NCI-H748 treated with DMSO at 0.1 percent for 48 hours (cell line): ENCODE data around the gene RELN.
"Not testable (repeated sequence)": the region's sequence is repeated elsewhere in the genome, so short reads cannot be mapped to it uniquely, and the experiment has no call there.

ENCODE experiments used
- DNase-seq: peaks from one replicate; lab custom pipeline; 2025; lab: John Stamatoyannopoulos, UW

RELN gene

DNA sequence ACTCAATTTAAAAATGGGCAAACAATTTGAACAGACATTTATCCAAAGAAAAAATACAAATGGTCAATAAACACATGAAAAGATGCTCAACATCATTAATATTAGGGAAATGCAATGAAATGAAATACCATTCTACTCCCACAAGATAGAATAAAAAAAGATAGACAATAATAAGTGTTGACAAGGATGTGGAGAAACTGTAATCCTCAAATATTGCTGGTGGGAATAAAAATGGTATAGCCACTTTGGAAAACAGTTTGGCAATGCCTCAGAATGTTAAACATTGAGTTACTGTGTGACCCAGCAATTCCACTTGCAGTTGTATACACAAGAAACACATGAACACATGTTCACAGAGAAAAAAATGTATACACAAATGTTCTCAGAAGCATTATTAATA, 197.6 kb downstream of the RELN start:
- no peak for DNase-seq

DNA sequence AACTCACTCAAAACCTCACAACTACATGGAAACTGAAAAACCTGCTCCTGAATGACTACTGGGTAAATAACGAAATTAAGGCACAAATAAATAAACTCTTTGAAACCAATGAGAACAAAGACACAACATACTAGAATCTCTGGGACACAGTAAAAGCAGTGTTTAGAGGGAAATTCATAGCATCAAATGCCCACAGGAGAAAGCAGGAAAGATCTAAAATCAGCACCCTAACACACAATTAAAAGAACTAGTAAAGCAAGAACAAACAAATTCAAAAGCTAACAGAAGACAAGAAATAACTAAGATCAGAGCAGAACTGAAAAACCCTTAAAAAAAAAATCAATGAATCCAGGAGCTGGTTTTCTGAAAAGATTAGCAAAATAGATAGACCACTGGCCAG, 202.4 kb downstream of the RELN start:
- not testable (repeated sequence) for DNase-seq

DNA sequence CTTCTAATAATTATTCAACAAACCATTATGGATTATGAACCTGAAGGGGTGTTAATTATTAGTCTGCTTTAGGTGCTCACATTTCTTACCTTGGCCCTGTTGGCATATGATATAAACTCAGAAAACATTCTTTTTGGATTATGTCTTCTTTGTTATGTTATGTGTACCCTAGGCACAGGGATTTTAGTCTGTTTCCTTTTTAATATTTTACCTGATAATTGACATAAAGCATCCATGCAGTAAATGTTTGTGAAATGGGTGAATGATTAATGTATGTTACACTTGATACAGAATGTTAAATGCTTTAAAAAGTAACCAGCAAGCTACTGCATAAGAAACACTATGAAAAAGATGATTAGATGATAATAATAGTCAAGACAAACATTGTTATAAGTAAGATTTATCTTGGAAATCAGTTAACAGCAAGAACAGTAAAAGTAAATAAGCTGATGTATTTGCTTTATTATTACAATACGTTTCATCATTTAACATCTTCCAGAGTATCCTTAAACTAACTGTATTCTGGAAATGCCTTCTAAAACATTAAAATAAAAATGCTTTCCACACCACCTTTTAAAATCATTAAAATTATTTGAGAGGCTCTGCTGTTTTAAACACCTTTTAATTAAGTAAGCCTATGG, 204.7 kb downstream of the RELN start:
- DNase-seq = no peak

DNA sequence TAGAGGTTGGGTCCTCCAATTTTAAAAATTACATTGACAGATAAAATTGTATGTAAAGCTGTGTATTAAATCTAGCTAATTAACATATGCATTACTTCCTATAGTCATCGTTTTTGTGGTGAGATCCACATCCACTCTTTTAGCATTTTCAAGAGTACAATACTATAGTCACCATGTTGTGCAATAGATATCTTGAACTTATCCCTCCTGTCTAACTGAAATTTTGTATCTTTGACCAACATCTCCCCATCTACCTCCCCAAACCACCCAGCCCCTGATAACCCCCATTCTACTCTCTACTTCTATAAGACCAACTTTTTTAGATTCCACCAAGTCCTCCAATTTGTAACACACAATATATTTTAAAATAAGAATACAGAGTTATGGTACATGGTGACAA, 208.0 kb downstream of the RELN start:
- DNase-seq = no peak

DNA sequence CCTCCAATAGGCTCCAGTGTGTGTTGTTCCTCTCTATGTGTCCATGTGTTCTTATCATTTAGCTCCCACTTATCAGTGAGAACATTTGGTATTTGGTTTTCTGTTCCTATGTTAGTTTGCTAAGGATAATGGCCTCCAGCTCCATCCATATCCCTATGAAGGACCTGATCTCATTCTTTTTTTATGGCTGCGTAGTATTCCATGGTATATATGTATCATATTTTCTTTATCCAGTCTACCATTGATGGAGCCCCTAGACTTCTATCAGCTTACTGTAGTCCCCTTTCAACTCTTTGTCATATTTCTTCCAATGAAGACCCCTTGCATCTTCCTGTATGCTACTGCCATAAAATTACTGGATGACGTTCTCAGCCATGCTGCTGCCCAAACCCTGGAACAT, 208.9 kb downstream of the RELN start:
- not testable (repeated sequence) for DNase-seq

DNA sequence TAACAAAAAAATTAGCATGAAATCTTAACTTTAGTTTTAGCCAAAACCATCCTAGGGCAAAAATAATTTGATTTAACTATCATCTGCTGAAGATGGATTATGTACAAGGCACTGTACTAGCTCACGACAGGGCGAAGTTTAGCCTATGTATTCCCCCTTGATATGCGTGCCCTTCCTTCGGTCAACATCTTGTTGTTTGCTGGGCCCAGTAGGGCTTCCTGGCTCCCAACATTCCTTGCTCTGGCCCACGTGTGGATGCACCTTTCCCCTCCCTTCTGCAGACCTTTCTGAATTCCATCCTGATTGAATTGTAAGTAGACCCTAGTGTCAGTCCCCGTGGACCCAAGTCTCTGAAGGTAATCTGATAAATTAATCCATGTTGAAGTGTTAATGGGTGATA, 212.0 kb downstream of the RELN start:
- DNase-seq = no peak

DNA sequence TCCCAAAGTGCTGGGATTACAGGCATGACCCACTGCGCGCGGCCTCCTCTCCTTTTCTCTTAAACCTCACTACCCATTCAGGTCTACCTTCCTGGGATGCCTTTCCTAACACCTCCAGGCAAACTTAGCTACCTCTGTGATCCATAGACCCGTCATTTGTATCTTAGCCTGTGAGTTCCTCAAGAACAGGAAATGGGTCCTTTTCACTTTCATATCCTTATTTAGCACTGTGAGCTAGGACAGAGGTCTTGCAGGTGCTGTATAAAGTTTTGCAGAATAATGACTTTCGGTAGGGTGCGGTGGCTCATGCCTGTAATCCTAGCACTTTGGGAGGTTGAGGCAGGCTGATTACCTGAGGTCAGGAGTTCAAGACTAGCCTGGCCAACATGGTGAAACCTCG, 215.7 kb downstream of the RELN start:
- DNase-seq = no peak

DNA sequence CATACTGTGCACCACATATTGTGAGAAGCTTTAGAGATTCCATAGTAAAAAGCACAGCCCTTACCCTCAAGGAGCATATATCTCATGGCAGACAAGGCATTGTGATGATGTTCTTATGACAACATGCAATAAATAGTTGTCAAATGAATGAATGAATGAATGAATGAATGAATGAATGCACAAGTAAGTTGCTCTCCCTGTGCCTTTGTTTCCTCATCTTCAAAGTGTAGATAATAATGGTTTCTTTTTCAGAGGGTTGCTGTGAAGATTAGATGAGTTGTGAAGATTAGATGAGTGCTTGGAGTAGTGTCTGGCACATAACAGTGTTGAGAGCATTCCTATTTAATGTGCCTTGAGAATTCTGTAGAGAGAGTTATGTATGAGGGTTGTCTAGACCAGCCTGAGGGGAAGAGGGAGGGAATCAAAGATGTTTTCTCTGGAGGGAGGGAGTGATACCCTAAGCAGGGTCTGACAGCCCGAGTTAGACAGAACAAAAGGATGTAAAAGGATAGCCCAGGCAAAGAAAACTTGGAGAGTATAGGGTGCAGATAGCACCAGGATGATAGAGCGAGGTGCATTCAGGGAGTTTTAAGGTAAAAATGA, 217.2 kb downstream of the RELN start:
- no peak for DNase-seq

DNA sequence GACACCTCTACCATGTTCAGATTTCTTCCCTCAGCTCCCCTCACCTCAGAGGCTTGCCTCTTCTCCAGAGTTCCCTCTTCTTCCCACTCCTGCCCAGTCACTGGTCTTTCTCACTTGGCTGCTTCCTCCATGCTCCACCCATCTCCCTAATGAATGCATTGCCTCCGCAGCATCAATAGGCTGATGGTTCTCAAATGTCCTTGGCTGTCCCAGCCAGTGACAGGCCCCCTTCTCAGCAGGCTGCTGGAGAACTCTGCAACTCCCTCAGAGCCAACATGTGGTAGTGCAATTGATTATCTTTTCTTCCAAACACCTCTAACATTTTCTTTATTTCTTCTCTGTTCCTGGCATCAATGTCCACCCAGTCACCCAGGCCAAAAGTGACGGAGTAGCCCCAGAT, 218.2 kb downstream of the RELN start:
- DNase-seq = no peak

DNA sequence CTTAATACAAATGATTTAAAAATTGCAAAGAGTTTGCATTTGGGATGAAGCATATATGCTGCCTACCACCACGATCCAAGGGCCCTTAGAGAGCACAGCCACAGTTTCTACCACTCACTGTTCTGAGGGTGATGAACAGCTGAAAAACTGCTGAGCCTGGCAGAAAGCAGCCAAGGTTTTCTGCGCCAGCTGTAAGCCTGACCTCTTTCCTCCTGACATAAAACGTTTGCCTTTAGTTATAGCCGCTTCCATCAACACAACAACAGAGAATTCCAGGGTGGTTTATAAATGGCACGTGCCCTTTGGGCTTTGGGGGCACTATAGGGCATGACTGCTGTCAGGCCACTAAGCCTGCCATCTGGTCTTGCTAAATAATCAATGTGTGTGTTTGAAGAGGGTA, 222.8 kb downstream of the RELN start:
- no peak for DNase-seq

DNA sequence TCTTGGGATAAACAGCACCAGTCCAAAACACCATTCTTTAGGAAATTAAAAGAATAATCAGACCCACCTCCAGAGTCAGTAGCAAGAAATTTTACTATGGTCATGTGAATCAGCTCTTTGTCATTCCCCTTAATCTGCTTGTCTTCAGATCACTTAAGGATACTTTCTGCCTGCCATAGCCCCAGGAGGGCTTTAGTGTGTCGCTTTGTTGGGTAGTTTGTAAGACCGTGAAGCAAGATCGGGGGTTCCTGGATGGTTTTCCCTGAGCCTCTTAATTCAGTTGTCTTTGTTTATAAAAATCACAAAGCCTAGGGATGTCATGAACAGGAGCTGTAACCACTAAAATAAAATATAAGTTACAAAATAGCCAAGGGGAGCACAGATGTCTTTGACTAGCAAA, 223.6 kb downstream of the RELN start:
- no peak for DNase-seq

DNA sequence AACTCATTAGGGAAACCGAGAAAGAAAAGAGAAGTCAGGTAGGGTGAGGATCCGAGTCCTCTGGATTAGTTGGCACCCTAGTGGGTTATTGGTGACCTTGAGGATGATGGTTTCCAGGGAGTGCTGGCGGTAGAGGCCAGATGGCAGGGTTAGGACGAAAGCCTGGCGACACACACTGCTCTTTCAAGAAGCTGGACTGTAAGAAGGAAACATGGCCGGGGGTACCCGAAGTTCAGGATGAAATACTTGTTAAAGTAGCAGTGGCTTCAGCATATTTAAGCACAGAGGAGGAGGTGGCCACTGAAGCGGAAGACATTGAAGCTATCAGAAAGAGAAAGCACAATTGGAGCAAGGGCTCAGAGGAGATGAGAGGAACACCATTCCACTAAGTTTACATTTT, 224.6 kb downstream of the RELN start:
- no peak for DNase-seq

DNA sequence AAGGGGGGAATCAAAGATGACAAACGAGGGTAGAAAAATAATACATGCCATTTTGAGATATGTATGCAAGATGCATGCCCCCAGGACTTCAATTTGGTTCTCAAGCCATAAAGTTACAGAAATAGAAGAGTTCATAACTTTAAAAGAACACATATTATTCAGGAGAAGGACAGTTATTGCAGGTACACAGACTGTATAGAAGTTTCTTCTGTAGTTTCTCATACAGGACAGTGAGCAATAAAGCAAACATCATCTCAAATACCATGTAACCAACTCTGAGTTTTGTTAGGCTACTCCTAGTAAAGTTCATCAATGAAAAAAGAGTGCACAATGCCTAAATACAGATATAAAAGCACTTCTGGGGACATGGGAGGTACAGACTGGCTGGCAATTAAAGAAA, 226.6 kb downstream of the RELN start:
- no peak for DNase-seq

DNA sequence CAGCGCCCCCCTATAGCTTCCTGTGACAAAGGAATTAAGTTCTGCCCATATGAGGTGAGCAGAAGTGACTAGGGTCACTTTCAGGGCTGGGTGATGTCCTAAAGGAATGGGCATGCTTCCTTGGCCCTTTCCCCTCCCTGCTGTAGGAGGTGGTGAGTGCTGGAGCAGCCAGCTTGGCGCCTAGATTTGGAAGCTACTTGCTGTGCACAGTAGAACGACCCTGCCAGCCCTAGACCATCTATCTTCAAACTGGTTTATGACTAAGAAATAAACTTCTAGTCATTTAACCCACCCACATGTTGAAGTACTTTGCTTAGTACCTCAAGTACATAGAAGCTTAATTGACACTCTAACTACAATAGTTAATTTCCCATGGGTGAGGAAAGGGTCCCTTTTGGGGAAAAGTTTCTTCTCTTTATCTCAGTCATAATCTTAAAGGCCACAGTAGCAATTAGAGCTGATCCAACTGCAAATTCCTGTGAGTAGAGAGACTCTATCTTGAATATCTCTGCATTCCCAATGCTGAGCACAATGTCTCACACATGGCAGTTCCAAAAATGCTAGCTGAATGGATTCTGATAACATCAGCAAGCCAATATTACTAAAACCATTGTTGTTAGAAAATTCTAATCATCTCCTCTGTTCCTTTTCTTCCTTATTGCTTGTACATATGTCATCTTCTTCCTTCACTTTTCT, 227.2 kb downstream of the RELN start:
- DNase-seq = no peak

DNA sequence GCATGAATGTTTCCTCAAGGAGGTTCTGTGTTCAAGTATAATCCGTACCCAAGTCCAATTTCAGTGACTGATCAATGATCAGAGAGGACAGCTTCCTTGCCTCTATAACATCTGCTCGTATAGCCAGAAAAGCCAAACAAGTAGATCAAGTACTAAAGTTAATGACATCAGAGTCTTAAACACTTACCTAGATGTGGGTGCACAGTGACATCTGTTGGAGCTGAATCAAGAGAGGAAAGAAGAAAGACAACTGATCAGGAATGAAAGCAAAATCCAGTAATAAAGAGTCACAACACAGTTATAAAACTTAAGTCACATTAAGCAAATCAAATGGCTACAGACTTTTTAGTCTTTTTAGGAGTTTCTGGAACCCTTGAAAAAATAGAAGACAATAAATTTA, 236.5 kb downstream of the RELN start:
- no peak for DNase-seq

DNA sequence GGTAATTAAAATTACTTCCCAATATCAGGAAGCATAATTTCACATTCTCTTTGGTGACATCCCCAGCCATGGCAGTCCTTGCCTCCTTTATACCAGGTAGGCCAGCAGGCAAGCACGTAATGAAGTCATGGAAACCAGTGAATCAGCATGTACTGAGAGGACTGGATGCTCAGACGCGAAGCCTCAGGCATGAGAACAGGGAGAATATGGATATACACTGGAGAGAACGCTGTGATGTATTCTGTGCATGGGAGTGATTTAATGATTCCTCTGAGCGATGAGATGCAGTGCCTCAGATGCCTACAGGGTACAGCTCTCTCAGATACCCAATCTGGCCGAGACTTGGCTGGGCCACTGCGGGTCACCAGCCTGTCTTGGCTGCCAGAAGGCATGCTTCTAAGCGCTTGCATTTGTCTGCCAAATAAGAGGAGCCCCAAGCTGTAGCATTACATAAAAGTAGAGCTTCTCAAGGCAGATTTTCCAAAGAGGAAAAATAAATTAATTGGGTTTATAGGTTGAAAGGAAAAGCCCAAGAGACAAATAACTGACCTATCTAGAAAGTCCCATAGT, 238.1 kb downstream of the RELN start:
- no peak for DNase-seq

DNA sequence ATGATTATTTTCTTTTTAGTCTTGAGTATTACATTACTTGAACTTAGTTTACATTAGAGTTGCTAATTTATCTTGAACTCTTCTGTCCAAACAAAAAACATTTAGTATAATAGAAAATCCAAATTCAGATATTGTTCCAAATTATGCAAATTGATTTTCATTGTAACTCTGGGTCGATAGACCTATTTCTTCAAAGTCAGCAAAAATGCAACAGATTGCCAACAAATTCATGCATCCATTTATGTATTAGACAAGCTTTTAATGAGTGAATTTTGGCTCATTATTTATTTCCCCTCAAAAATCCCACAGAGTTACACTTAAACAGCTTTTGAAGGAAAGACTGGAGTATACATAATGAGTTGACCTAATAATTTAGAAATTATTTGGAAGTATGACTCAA, 240.8 kb downstream of the RELN start:
- no peak for DNase-seq

DNA sequence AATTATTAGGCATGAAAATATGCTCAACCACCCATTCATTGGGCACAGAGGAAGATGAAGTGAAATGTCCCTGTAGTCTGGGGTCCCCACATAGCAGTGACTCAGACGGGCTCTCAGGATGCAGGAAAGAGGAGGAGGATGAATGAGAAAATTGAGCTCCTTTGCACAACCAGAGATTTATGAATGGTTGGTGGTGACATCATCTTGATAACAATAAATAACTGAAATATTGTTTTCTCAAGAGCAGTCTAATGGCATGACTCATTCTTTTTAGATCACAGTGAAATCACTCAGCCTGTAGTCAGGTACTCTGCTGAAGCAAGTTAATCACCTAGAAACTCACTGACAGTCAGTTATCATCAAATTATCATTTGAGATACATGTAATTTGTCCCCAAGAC, 254.1 kb downstream of the RELN start:
- DNase-seq = no peak

DNA sequence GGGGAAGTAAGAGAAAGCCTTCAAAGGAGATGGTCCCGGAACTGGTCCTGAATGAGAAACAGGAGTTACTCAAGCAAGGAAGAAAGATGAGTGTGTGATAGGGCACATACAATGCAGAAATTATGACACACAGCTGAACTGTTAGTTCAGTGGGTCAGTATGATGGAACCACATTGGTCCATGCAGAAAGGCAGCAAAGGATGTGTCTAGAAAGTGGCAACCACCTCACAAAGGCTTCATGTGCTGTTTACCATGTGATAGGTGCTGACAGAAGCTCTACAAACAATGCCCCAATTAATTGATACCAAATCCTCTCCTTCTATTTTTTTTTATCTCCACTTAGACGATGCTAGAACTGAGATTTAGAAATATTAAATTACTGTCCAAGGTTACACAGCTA, 258.3 kb downstream of the RELN start:
- DNase-seq = no peak

DNA sequence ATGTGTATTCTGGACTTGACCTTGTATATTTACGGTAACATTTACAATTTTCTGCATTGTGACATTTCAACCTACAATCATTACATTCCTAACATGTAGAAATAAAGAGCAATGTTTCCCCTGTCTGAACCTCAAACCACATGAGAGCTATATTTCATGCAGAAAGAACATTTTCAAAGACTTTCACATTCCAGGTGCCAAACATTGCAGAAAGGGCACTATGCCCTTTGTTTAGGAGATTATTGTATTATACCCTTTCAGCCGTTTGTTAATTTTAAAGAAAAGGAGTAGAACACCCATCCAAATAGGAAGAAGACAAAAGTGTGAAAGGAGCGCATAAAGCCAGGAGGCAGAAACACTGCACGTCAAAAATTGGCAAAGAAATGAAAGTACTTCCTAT, 260.4 kb downstream of the RELN start:
- DNase-seq = no peak

DNA sequence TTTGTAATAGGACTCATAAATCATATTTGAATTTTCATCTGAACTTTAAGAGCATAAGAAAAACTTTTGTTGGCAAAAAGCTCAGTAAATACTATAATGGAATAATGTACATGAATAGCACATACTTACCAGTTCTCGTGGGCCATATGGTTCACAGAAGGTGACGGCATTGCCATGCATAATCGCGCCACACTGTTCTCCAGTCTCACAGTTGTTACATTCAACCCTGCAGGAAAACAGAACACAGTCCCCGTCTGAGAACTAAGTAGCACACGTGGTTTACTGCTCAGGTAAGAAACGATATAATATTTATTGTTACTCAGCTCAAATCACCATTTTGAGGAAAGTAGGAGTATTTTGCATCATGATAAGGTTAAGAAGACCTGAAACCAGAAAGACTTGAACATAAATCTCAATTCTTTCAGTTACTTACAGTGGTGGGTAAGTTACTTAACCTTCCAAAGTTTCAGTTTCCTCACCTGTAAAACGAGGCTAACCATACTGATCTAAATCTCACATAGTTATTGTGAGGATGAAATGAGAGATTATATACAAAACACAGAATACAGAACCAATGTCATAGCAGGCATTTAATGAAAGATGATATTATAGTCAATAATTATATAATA, 261.4 kb downstream of the RELN start:
- DNase-seq = no peak

DNA sequence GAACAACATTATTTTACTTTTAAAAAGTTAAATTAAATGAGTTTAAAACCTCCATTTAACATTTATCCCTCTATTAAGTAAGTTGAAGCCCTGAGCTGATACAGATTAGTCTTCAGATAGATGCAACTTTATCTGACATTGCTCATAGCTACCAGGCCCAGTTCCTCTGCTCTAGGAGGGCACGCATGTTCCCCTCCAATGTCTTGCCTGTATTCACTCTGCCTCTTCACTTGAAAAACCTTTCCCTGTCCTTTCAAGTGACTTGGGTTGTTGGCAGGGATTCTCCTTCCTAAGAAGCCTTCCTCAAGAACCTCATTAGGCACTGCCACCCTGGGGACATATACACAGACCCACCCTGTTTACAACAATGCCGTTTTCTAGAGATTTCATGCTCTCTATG, 270.4 kb downstream of the RELN start:
- no peak for DNase-seq

DNA sequence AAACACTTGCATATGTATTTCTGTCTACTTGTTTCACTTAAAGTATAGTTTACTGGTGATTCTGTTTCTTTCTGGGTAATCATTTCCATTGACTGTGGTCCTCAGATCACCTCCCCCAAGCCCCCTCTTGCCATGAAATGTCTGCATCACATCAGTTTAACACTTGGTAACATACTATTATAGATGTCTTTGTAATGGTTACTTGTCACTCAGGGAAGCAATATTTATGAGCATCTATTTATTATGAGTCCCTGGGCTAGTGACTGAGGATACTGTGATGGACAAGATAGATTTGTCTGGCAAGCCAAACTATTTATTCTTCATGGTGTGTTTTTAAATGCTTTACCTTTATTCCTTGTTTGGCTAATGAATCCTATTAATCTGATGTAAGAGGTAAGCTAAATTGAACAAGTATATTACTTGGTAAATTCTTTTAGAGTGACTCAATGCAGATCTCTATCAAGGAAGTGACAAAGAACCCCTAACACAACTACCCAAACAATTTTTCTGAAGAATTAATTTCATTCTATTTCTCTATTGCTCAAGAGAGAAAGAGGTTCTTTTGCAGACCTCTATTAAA, 270.9 kb downstream of the RELN start:
- DNase-seq = no peak
